ENCODE results near the gene FABP3.

Gene FABP3

GRCh38 chr1:31315902-31316301, 57.0 kb downstream of the FABP3 start:
- no peak for DNase-seq
